ENCODE measurements around the gene JADE3. TPM values are rescaled to one million over a fixed set of nuclear protein-coding genes. Genes with fewer than 3 reads are reported as not detected.
"Not testable (repeated sequence)": the region's sequence is repeated elsewhere in the genome, so short reads cannot be mapped to it uniquely, and the experiment has no call there.

JADE3 gene
- polyA plus RNA-seq, 1 donor (not counting 4 experiments of a cell fraction or from before 2014, with no cell fraction given): 8.2 TPM

DNA sequence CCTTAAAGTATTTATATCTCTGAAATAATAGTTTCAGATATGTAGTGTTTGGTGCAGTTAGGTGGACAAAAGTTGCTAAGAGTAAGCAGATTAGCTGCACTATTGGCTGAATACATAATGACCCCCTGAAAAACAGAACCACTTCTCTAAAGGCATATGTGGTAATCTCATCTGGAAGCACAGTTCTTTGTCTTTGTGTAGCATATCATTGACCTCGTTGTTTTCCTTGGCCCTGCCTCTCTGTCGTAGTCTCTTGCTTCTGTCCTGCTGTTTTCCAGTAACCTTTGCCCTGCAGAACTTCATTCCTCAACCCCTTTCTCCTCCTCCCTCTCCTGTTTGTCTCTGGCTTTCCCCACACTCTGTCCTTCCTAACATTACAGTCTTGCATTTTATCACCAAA is 41.4 kb downstream of the JADE3 start:
- Histone ChIP-seq H3K4me2 (ENCODE audit: control insufficient read depth, extremely low read depth, insufficient read depth, low read depth, low read length) (no peak overlapping the region), H3K9me3 (ENCODE audit: control insufficient read depth, low read depth, low read length) (no peaks in the 10 kb centered on the region), H3K9me1 (ENCODE audit: control insufficient read depth, extremely low read depth, insufficient read depth, low read length) (no peaks in the 10 kb centered on the region), H3K9ac (ENCODE audit: control insufficient read depth, extremely low read depth, insufficient read depth, low read length) (no peak overlapping the region), H3K79me2 (ENCODE audit: control insufficient read depth, insufficient read depth, low read length) (peaks cover 2% of the 10 kb centered on the region), H3K4me3 (ENCODE audit: control insufficient read depth in 2 of 3, extremely low read depth in 1 of 3, insufficient read depth in 2 of 3, low read depth in 1 of 3, low read length in 3 of 3) (no peak overlapping the region), H4K20me1 (ENCODE audit: control insufficient read depth, extremely low read depth, insufficient read depth, low read length) (no peaks in the 10 kb centered on the region), H3K4me1 (ENCODE audit: control insufficient read depth, extremely low read depth, insufficient read depth, low read length) (no peaks in the 10 kb centered on the region), H3K27me3 (ENCODE audit: control insufficient read depth, extremely low read depth, insufficient read depth, low read length) (no peaks in the 10 kb centered on the region), H3K36me3 (ENCODE audit: control insufficient read depth in 2 of 2, extremely low read depth in 1 of 2, insufficient read depth in 2 of 2, low read length in 2 of 2) (no peaks in the 10 kb centered on the region), H2AFZ (ENCODE audit: control insufficient read depth, low read length) (no peak overlapping the region), H3K27ac (ENCODE audit: control insufficient read depth, insufficient read depth, low read length) (no peak overlapping the region)
- dilution Hi-C loops (cut with MboI; ENCODE audit: extremely low pct_ligation_motif_present, low sequenced_read_pairs): no loop called here
- FAIRE-seq (no peak), DNase-seq (ENCODE audit: low read depth, low spot score) (no peak)
- no peak for TF ChIP-seq EZH2 (IDR thresholded peaks at IDR 0.05; ENCODE audit: low read length)
- TF ChIP-seq, protein P1, sequence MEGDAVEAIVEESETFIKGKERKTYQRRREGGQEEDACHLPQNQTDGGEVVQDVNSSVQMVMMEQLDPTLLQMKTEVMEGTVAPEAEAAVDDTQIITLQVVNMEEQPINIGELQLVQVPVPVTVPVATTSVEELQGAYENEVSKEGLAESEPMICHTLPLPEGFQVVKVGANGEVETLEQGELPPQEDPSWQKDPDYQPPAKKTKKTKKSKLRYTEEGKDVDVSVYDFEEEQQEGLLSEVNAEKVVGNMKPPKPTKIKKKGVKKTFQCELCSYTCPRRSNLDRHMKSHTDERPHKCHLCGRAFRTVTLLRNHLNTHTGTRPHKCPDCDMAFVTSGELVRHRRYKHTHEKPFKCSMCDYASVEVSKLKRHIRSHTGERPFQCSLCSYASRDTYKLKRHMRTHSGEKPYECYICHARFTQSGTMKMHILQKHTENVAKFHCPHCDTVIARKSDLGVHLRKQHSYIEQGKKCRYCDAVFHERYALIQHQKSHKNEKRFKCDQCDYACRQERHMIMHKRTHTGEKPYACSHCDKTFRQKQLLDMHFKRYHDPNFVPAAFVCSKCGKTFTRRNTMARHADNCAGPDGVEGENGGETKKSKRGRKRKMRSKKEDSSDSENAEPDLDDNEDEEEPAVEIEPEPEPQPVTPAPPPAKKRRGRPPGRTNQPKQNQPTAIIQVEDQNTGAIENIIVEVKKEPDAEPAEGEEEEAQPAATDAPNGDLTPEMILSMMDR (optimal IDR thresholded peaks at IDR 0.05 in 1 of 3, IDR thresholded peaks at IDR 0.05 in 1 of 3, conservative IDR thresholded peaks at IDR 0.05 in 1 of 3; ENCODE audit: extremely low read depth in 1 of 3, insufficient read depth in 2 of 3, low read length in 3 of 3): no peak

DNA sequence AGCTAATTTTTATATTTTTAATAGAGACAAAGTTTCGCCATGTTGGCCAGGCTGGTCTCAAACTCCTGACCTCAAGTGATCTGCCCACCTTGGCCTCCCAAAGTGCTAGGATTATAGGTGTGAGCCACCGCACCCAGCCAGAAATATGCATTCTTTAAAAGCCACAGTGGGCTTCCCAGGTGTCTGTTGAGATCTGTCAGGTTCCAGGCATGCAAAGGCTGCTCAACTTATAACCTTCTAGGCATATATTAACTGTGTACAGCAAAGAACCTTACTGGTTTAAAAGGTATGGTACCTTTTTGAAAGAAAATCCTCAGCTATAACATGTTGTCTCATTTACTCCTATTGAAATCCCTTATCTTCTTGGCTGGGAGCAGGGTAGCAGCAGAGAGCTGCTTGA is 42.5 kb downstream of the JADE3 start:
- no peak for FAIRE-seq
- no peaks in the 10 kb centered on the region for H3K27me3 ChIP-seq (ENCODE audit: control insufficient read depth, extremely low read depth, insufficient read depth, low read length)
- TF ChIP-seq EZH2 (IDR thresholded peaks at IDR 0.05; ENCODE audit: low read length): no peak
- TF ChIP-seq, protein P1 (optimal IDR thresholded peaks at IDR 0.05 in 1 of 3, IDR thresholded peaks at IDR 0.05 in 1 of 3, conservative IDR thresholded peaks at IDR 0.05 in 1 of 3; ENCODE audit: extremely low read depth in 1 of 3, insufficient read depth in 2 of 3, low read length in 3 of 3): no peak
- no peak overlapping the region for H2AFZ ChIP-seq (ENCODE audit: control insufficient read depth, low read length)
- no peaks in the 10 kb centered on the region for H3K9me3 ChIP-seq (ENCODE audit: control insufficient read depth, low read depth, low read length)
- H3K9ac ChIP-seq (ENCODE audit: control insufficient read depth, extremely low read depth, insufficient read depth, low read length): no peak overlapping the region
- no peak overlapping the region for H3K4me3 ChIP-seq (ENCODE audit: control insufficient read depth in 2 of 3, extremely low read depth in 1 of 3, insufficient read depth in 2 of 3, low read depth in 1 of 3, low read length in 3 of 3)
- no peaks in the 10 kb centered on the region for H4K20me1 ChIP-seq (ENCODE audit: control insufficient read depth, extremely low read depth, insufficient read depth, low read length)
- no peak for DNase-seq (ENCODE audit: low read depth, low spot score)
- no peak overlapping the region for H3K4me2 ChIP-seq (ENCODE audit: control insufficient read depth, extremely low read depth, insufficient read depth, low read depth, low read length)
- no peaks in the 10 kb centered on the region for H3K9me1 ChIP-seq (ENCODE audit: control insufficient read depth, extremely low read depth, insufficient read depth, low read length)
- no peak overlapping the region for H3K27ac ChIP-seq (ENCODE audit: control insufficient read depth, insufficient read depth, low read length)
- H3K4me1 ChIP-seq (ENCODE audit: control insufficient read depth, extremely low read depth, insufficient read depth, low read length): no peaks in the 10 kb centered on the region
- H3K79me2 ChIP-seq (ENCODE audit: control insufficient read depth, insufficient read depth, low read length): peaks cover 2% of the 10 kb centered on the region
- dilution Hi-C loops (cut with MboI; ENCODE audit: extremely low pct_ligation_motif_present, low sequenced_read_pairs): no loop called here
- no peaks in the 10 kb centered on the region for H3K36me3 ChIP-seq (ENCODE audit: control insufficient read depth in 2 of 2, extremely low read depth in 1 of 2, insufficient read depth in 2 of 2, low read length in 2 of 2)

DNA sequence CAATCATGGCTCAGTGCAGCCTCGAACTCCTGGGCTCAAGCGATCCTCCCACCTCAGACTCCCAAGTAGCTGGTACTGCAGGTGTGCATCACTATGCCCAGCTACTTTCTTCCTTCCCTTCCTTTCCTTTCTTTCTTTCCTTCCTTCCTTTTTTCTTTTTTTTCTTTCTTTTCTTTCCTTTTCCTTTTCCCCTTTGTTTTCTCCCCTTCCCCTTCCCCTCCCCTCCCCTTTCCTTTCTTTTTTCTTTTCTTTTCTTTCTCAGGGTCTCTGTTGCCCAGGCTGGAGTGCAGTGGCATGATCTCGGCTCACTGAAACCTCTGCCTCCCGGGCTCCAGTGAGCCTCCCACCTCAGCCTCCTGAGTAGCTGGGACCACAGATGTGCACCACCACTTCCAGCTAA is 44.4 kb downstream of the JADE3 start:
- H3K36me3 ChIP-seq (ENCODE audit: control insufficient read depth in 2 of 2, extremely low read depth in 1 of 2, insufficient read depth in 2 of 2, low read length in 2 of 2); H3K9me3 ChIP-seq (ENCODE audit: control insufficient read depth, low read depth, low read length); FAIRE-seq; dilution Hi-C loops (cut with MboI; ENCODE audit: extremely low pct_ligation_motif_present, low sequenced_read_pairs); H3K27me3 ChIP-seq (ENCODE audit: control insufficient read depth, extremely low read depth, insufficient read depth, low read length); H3K9ac ChIP-seq (ENCODE audit: control insufficient read depth, extremely low read depth, insufficient read depth, low read length); H3K27ac ChIP-seq (ENCODE audit: control insufficient read depth, insufficient read depth, low read length); H3K4me1 ChIP-seq (ENCODE audit: control insufficient read depth, extremely low read depth, insufficient read depth, low read length); H3K9me1 ChIP-seq (ENCODE audit: control insufficient read depth, extremely low read depth, insufficient read depth, low read length); H3K4me3 ChIP-seq (ENCODE audit: control insufficient read depth in 2 of 3, extremely low read depth in 1 of 3, insufficient read depth in 2 of 3, low read depth in 1 of 3, low read length in 3 of 3); DNase-seq (ENCODE audit: low read depth, low spot score); H3K79me2 ChIP-seq (ENCODE audit: control insufficient read depth, insufficient read depth, low read length); H3K4me2 ChIP-seq (ENCODE audit: control insufficient read depth, extremely low read depth, insufficient read depth, low read depth, low read length); H2AFZ ChIP-seq (ENCODE audit: control insufficient read depth, low read length); H4K20me1 ChIP-seq (ENCODE audit: control insufficient read depth, extremely low read depth, insufficient read depth, low read length): not testable (repeated sequence)

All from keratinocyte (primary cell).